ENCODE data around the gene TPST2. TPM values are rescaled to one million over a fixed set of nuclear protein-coding genes. Genes with fewer than 3 reads are reported as not detected.

Gene TPST2
- total and polyA plus RNA-seq, 9 of the 15 experiments (the other 6 are each of a cell fraction or from before 2014, with no cell fraction given): 14.2 to 123 (median 60.1) TPM

GRCh38 chr22:26573026-26573662 is 16.8 kb downstream of the TPST2 start (continued):
- TF ChIP-seq NCOA4 (IDR thresholded peaks at IDR 0.05; ENCODE audit: partially characterized antibody) (no peak), RBM34 (IDR thresholded peaks at IDR 0.05; ENCODE audit: borderline replicate concordance, insufficient read depth, low read length) (no peak), ASH1L (IDR thresholded peaks at IDR 0.05; ENCODE audit: borderline replicate concordance, low read depth, partially characterized antibody) (no peak), FOXO4 (CRISPR knock-in tag; IDR thresholded peaks at IDR 0.05) (no peak), TEAD4 (IDR thresholded peaks at IDR 0.05; ENCODE audit: low read length) (peak; percentile 51; the same call in 1 of the 2 replicates), TEAD4 (CRISPR knock-in tag; IDR thresholded peaks at IDR 0.05; ENCODE audit: borderline replicate concordance) (no peak), E2F1 (CRISPR knock-in tag; IDR thresholded peaks at IDR 0.05) (no peak), ZNF175 (CRISPR knock-in tag; IDR thresholded peaks at IDR 0.05; ENCODE audit: low read depth) (no peak), ZC3H4 (CRISPR knock-in tag; IDR thresholded peaks at IDR 0.05; ENCODE audit: borderline replicate concordance) (no peak), ZNF76 (CRISPR knock-in tag; IDR thresholded peaks at IDR 0.05; ENCODE audit: borderline replicate concordance) (no peak), JUND (IDR thresholded peaks at IDR 0.05; ENCODE audit: borderline replicate concordance, low read depth, low read length) (peak; percentile 47; the same call in 1 of the 2 replicates), JUND (tag; IDR thresholded peaks at IDR 0.05; ENCODE audit: borderline replicate concordance, low read depth, low read length) (no peak; the same call in 2 of the 3 replicates), MGA (IDR thresholded peaks at IDR 0.05) (no peak)
